HG03432 (cell line): ENCODE results near the gene DFFA.

Source experiments
- ATAC-seq: cut with Tn5 transposase; IDR thresholded peaks from one replicate; pipeline ENCODE4 v1.9.1; 2021; ENCODE audit warnings: mild to moderate bottlenecking, moderate library complexity; ENCODE audit not compliant: unreplicated experiment

The DFFA gene

GRCh38 chr1:10472220-10473144 is at the start of gene DFFA:
DFFA (minus strand) TSS chr1:10472529; CDS start chr1:10472458, 71 bp downstream.
- ATAC-seq: peak; percentile 80

- no peak for ATAC-seq
Measured at GRCh38 chr1:10521537-10522157, 49.3 kb upstream of the DFFA start.

- no peak for ATAC-seq
Measured at GRCh38 chr1:10520952-10521351, 48.6 kb upstream of the DFFA start.

DNA sequence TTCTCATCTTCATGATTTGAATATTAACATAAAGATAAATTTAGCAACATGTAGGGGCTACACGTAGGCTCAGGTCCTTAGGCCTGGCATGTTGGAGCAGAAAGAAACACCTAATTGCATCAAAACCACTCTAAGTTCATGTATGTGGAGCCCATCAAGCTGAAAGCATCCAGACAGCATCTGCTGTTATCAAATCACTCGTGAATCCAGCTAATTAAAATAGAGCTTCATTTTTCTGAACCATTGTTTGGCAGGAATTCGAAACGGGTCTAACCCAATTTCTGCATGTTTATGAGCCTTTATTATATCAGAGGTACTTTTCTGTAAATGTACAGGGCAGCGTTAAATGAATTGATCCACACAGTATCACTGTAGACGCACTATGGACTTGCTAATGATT is 48.2 kb upstream of the DFFA start:
- no peak for ATAC-seq

- no peak for ATAC-seq
Measured at GRCh38 chr1:10519016-10519417, 46.7 kb upstream of the DFFA start.

- no peak for ATAC-seq
Measured at GRCh38 chr1:10517677-10517982, 45.3 kb upstream of the DFFA start.

- no peak for ATAC-seq
Measured at GRCh38 chr1:10516925-10517676, 44.8 kb upstream of the DFFA start.

DNA sequence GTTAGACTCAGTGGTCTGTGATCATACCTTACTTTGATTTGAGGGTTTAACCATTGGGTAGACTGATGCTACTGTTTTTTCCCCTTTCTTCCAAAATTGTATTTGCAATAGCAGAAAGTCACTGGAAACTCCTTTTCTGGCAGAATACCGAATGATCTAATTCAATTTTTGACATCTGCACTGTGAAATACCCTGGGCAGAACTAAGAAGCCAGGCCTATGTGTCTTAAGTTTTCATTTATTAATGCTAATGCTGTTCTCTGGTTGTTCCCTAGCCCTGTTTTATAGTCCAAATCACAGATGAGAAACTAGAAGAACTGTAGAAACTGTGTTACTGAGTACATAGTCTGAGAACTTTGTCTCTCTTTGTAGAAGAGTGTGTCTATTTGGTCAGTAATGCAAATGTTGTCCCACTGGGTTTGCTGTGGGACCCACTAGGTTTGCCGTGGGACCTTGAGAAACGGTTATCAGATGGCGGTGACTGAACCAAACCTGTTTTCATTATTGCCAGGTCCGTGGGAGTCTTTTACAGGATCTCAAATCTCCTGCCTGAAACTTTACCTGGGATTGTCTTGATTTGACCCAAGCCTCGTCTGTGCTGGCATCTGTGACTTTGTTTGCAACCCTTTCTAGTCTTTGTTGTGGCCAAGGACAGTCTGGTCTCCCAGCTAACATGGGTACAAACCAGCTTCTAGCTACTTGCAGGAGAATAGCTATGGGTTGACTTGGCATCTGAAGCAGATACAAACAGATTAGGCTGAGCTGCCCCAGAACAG is 43.8 kb upstream of the DFFA start:
- ATAC-seq: no peak

- ATAC-seq: no peak
Measured at GRCh38 chr1:10515301-10515975, 43.1 kb upstream of the DFFA start.

GRCh38 chr1:10514490-10515235 is 42.3 kb upstream of the DFFA start:
- no peak for ATAC-seq

DNA sequence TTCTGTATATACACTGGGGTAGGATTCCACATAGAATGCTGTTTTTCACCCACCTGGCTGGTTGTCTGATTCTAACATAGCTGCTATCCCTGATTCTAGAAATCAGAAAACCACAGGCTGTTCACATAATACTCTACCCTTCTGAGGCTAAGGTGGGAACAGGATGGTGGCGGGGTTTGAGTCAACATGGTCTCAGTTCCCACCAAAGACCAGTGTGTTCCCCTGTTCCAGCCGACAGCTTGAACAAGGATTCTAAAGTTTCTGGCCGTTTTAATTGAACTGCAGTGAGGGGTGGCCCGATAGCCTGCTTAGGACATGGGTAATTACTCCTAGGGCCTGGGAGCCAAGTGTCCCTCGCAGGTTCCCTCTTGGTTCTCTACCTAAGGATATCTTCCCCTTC is 40.9 kb upstream of the DFFA start:
- no peak for ATAC-seq

DNA sequence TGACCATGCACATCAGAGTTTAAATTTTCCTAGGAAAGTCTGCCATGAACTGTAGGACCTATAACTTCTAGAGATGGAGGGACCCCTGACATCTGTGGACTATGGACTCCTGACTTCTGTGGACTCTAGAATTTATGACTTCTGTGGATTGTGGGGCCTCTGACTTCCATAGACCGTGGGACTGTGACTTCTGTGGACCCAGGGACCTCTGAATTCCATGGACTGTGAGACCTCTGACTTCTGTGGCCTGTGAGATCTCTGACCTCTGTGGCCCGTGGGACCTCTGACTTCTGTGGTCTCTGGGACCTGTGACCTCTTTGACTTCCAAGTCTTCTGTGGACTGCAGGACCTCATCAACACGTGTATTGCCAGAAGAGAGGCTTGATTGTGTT is 39.2 kb upstream of the DFFA start:
- ATAC-seq: no peak

DNA sequence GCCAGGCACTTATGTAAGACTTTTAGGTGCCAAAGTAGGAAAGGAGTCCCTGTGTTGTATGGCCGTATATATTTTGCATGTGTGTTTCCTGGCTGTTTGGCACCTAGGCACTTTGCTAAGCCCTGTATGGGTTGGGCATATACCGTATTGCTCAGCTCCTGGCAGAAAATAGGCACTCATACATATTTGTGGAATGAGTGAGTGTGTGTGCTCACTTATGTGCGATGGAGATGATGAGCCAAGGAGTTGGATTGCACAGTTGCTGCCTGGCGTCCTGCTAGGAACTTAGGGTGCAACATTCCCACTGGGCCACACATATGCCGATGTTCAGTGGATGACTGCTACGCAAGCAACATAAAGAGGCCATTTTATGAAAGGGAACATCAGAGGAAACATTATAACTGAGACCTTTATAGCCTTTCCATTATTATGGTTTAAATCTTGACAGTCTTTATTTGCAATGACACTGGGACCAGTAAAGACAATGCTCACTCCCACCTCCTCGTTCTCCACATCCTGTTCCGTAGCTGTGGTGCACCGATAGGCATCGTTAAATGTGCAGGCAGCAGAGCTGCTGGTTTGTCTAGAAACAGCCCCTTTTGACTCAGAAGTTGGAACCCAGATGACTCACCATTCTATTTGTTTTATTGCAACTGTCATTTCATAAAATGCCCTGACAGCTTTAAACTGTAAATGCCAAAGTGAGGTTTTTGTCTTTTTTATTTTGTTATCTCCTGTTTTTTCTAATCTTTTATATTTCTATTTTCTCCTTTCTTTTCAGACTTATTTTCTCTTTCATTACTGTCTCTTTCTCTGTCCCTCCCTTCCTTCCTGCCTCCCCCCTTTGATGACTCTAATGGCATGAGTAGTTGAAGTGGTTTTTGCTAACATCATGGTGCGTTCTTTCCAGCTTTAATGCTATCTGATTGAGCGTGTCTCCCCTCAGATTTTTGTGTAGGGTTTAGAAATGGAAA is 38.5 kb upstream of the DFFA start:
- peak; percentile 86 for ATAC-seq

DNA sequence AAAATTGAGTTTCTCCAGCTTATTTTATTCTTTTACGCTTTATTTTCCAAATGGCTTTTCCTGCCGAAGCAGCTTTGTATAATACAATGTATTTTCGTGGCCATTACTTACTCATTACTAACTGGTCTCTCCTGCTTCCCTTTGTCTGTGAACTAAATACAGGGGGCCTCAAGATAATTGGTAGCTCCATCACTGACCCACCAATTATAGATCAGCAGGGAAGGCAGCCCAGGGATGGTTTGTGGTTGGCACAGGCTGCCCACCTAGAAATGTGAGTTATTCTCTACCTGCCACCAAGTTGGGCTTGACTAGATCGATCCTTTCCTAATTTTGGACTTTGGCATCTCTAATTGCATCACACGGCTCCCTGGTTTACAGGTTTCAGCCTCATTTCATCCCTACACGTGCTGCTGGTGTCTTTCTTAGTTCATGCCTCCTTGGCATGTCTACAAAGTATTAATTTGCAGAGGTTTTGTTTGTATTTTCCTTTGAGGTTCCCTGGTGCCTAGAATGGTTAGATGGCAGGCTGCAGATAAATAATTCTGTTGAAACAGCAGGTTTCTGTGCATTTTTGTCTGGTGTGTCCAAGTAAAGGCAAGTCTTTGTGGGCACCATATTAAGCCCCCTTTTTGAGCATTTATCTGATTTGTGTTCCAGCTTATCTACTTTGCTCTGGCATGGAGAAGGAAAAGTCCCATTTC is 37.6 kb upstream of the DFFA start:
- ATAC-seq: no peak

DNA sequence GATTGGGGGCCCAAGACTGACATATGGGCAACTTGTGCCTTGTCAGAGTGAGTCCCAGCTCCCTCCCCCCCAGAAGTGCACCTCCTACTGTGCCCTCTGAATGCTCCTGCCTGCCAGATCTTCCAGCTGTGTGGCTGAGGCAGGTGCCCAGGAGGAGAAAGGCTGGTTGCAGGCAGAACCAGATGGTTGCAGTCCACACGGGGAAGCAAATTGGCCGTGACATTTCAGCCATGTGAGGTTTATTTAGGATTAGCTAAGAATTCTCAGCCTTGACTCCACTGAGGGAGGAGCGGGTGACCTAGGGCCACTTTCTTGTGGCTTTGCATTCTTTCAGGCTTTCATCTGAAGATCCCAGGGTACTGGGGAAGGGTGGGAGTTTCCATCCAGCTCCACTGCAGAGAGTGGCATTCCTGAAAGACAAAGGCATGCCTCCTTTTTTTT is 36.2 kb upstream of the DFFA start:
- ATAC-seq: no peak

- ATAC-seq: peak; percentile 38
Measured at GRCh38 chr1:10507111-10507879, 35.0 kb upstream of the DFFA start.

GRCh38 chr1:10506677-10507047 is 34.3 kb upstream of the DFFA start:
- no peak for ATAC-seq
